EH (cell line): ENCODE data around the gene SAXO1.
A peak's percentile ranks its signal among the peaks of the same experiment; 100 is the strongest.
"Not testable (repeated sequence)": the region's sequence is repeated elsewhere in the genome, so short reads cannot be mapped to it uniquely, and the experiment has no call there.

Source experiments
- DNase-seq: peaks from one replicate; pipeline ENCODE4 v3.0.0-alpha.2; 2015; ENCODE audit warnings: low read depth

The SAXO1 gene

GRCh38 chr9:18999173-18999785 is 33.7 kb downstream of the SAXO1 start:
- DNase-seq, result no peak

GRCh38 chr9:18997151-18997550 is 35.9 kb downstream of the SAXO1 start:
- DNase-seq, result no peak

GRCh38 chr9:18996211-18996610 is 36.8 kb downstream of the SAXO1 start:
- DNase-seq, result no peak

GRCh38 chr9:18994263-18994916 is 38.6 kb downstream of the SAXO1 start:
- peak; percentile 19 for DNase-seq

GRCh38 chr9:18991197-18991596 is 41.8 kb downstream of the SAXO1 start:
- not testable (repeated sequence) for DNase-seq

- no peak for DNase-seq
Observed at GRCh38 chr9:18990494-18990893, 42.5 kb downstream of the SAXO1 start.

GRCh38 chr9:18989865-18990264 is 43.1 kb downstream of the SAXO1 start:
- DNase-seq, result no peak

GRCh38 chr9:18989097-18989496 is 43.9 kb downstream of the SAXO1 start:
- no peak for DNase-seq

- no peak for DNase-seq
Observed at GRCh38 chr9:18988003-18988402, 45.0 kb downstream of the SAXO1 start.

GRCh38 chr9:18985996-18986395 is 47.0 kb downstream of the SAXO1 start:
- no peak for DNase-seq

- peak; percentile 66 for DNase-seq
Observed at GRCh38 chr9:18985464-18985951, 47.5 kb downstream of the SAXO1 start.

GRCh38 chr9:18982262-18982620 is 50.8 kb downstream of the SAXO1 start:
- DNase-seq, result peak; percentile 85

GRCh38 chr9:18981476-18982261 is 51.3 kb downstream of the SAXO1 start:
- peak; percentile 47 for DNase-seq

GRCh38 chr9:18980189-18980588 is 52.8 kb downstream of the SAXO1 start:
- DNase-seq, result peak; percentile 46

GRCh38 chr9:18979367-18979766 is 53.6 kb downstream of the SAXO1 start:
- peak; percentile 75 for DNase-seq

GRCh38 chr9:18978188-18978587 is 54.8 kb downstream of the SAXO1 start:
- DNase-seq, result no peak

GRCh38 chr9:18976709-18977531 is 56.1 kb downstream of the SAXO1 start:
- peak; percentile 95 for DNase-seq

- no peak for DNase-seq
Observed at GRCh38 chr9:18976221-18976708, 56.7 kb downstream of the SAXO1 start.

GRCh38 chr9:18973348-18973747 is 59.7 kb downstream of the SAXO1 start:
- no peak for DNase-seq

GRCh38 chr9:18972675-18973074 is 60.3 kb downstream of the SAXO1 start:
- no peak for DNase-seq

GRCh38 chr9:18971909-18972308 is 61.1 kb downstream of the SAXO1 start:
- no peak for DNase-seq

GRCh38 chr9:18971404-18971803 is 61.6 kb downstream of the SAXO1 start:
- DNase-seq, result no peak
